M059J (cell line): ENCODE results near the gene PARD3B. TPM values are rescaled to one million over a fixed set of nuclear protein-coding genes. Genes with fewer than 3 reads are reported as not detected.
A peak's percentile ranks its signal among the peaks of the same experiment; 100 is the strongest.

Source experiments
- DNase-seq: peaks from one replicate; pipeline ENCODE4 v3.0.0-alpha.2; 2012; ENCODE audit warnings: low read depth
- total RNA-seq: library from RNA; depleted of rRNA; stranded (reverse); fragments of >200 nt; shearing (Covaris generic); gene quantifications from 2 replicates; pipeline ENCODE4 v1.2.3, GENCODE V29; 2014

Gene PARD3B
- total RNA-seq, 1 experiment from 2014 or later: 1.6 TPM

DNA sequence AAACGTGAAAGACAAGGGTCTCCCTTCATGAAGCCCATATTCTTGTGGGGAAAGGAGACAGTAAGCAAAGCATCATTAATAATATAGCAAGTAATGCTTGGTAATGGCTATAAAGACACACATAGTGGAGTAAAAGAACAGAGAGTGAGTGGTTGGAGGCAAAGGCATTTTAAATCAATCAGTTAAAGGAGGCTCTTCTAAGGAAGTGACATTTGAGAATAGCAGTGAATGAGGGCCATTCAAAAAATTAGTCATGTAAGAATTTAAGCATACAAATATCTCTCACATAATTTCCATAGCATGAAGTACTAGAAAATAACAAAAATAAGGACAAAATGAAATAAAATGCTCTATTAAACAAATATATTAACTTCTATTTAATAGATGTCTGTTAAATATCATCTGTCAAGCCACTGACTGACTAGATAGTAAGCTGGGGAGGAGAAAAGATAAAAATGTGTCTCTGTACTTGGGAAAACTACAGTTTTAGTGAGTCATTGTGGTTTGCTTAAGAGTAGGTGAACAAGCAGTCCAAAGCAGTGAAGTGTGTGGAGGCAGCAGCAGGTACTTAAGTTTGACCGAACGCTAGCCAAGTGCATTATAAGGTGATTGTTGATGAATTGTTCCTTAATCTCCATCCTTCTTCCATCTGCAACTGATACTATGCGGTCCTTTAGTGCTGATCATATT is 160.1 kb downstream of the PARD3B start:
- DNase-seq: peak; percentile 61

DNA sequence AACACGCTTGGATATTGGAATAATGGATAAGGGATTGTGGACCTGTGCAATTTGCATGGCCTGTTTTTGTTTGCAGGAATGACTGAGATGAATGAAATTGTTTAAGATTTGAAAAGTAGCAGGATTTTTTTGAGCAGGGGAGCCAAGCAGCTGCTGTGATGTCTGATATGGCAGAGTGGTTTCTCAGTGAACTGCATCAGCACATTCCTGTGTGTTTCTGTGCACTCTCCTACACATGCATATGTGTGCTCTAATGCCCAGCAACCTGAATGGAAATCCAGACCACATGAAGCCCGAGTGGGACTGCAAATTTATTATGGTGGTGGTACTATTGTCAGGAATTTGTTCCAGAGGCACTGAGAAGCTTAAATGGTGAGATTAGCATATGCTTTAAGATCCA is 161.7 kb downstream of the PARD3B start:
- no peak for DNase-seq

DNA sequence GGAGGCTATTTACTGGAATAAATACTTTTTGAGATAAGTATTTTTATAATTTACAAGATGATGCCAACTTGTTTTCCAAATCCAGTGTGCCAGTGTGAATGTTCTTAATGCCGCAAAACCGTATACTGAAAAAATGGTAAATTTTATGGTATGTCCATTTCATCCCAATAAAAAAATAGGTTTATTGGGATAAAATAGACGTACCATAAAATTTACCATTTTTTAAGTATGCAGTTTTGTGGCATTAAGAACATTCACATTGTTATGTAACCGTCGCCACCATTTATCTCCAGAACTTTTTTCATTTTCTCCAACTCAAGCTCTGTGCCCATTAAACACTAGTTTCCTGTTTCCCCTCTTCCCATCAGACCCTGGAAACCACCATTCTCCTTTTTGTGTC is 167.9 kb downstream of the PARD3B start:
- DNase-seq: no peak

DNA sequence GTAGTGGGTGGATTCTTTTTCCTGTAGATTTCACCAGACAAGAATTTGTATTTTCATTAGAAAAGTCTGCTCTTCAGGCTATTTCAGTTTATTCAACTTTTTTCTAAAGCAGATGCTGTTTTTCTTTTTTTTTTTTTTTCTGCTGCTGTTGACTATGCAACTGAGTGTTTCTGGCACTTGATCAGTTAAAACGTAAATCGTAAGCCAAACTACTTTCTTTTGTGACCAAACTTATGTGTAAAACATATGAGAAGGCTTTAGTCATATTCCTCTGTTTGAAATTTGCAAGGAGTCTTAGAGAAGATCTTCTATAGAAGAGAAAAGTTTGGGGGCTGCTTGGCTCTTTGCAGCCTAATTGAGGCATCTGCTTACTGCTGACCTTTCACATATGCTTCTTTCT is 170.1 kb downstream of the PARD3B start:
- no peak for DNase-seq

DNA sequence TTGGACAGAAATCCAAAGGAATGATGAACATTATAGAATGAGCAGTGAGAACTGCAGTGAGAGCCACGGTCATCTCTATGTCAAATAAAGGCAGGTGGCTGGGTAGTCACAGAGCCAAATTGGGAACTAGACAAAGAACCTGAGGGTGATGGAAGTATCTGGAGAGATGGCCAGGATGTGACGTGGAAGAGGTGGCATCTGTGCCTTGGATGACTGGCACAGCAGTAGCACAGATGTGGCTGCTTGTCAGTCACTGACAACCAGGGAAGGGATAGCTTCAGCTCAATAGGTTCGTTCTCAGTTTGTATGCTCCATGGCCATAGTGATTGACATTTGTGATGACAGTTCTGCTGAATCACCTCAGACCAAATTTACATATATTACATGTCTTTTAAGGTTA is 172.3 kb downstream of the PARD3B start:
- DNase-seq: no peak

DNA sequence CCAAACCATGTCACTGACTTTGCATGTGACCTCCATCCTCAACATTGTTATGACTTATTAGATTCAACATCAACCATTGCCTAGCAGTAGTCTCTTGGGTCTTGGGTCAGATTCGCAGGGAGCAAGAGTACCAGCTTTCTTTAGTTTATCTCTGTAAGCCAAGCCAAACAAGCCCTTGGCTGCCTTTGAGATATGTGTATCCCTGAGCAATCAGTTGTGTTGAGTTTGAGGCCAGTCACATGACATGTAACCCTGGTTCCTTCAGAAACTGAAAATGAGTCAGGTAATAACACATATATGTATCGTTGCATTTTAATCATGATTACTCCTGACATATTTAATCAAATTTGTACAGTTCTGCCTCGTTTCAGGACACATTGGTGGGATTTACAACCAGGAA is 173.3 kb downstream of the PARD3B start:
- DNase-seq: no peak

DNA sequence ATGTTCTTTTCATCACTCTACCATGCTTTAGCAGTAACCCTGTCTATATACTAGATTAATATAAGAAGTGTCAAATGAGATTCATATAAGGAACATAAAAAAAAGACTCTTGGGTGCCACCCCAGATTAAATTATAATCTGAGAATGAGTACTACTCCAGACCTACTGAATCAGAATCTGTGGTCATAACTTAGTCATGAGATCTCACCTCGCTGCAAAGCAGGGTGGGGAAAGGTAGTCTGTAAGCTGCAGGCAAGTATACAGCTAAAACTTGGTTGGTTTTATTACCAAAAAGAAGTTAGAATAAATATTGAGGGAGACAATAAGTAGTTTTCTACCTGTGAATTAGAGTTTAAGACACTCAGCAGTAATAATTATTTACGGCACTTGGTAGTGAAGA is 175.6 kb downstream of the PARD3B start:
- DNase-seq: no peak

DNA sequence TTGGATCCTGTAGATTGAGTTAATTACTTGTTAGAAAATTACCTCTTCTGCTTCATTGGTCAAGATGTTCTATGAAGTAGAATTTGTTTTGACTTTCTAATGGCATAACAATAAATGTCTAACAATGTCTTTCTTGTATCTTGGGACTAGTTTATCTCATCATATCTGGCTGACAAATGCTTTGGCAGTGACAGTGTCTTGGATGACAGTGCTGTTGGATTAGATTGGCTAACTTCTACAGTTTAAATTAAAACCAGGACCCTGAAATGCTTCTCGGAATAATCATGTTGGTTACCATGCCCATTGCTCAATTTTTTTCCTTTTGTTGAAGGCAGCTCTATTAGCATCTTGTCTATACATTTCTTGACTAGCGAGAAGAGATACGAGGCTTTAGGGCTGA is 176.9 kb downstream of the PARD3B start:
- DNase-seq: no peak

DNA sequence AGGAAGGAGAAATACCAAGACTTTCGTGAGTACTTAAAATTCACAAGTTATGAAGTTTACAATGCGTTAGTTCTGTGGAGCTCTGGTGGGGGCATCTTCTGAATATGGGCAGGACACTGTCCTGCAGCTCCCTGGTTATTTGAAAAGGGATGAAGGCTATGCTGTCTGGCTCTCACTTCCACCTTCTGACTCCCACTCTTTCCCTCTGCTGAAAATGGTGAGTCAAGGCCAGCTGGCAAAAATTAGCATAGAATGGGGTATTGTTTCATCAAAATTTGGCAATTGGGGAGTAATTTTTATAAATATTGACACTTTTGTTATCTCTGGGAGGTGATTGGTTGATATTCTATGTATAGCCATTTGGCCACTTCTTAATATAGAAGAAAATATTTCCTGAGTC is 177.4 kb downstream of the PARD3B start:
- DNase-seq: no peak

DNA sequence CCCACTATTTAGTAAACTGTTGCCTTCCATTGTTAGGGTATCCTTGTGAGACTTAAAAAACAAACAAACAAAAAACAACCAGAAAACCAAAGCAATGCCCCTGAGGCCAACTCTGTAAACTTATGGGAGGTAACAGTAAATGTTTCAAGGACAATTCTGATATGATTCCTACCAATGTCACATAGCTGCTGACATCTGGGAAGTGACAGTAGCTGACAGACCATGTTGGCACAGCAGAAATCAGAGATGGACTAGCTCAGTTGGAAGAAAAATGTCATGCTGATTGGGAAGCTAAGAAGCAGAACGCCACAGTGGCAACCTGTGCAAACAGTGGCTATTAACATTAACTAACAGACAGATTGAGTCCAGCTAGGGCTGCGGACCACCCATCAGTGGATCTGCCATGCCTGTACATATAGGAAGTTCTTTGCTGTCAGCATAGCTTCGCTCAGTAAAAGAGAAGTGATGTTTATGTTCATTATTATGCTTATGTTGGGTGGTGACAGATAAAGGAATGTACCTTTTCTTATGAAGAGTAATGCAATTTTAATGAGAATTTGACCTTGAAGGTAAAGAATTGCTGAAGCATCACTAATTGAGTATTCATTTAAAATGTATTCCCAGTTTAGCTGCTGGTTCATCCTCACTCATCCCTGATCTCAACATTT is 180.6 kb downstream of the PARD3B start:
- no peak for DNase-seq

DNA sequence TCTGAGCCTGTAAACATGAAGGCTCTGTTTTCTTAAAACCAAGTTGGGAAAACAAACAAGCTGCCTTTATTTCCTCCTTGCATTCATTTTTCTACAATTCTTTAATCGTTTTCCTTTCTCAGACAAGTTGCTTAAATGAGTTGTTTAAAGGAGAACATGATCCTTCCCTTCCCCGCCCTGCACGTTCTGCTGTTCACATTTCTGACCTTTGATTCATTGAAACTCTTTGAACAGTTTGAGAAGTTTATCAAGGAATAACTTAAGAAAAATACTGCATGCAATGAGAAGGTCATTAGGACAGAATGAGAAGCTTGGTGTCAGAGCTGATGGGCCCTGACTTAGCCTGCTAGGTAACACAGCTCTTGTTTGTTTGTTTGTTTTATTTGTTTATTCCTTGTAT is 181.6 kb downstream of the PARD3B start:
- no peak for DNase-seq

DNA sequence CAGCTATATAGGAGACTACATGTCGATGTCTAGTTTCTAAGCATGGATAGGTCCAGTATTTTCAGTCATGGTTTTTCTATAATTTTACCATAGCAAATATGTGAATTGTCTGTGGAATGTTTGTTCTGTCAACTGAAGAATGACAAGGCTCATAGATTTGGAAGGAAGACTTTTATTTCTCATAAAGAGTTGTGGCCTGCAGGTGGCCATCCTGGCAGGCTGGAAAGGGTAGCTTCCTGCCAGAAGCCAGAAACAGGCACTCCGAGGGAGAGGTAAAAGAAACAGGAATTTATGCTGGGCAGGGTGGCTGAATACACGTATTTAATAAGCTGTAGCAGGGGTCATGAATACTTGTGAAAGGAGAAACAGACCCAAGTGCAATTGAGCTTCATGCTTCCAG is 182.1 kb downstream of the PARD3B start:
- no peak for DNase-seq

DNA sequence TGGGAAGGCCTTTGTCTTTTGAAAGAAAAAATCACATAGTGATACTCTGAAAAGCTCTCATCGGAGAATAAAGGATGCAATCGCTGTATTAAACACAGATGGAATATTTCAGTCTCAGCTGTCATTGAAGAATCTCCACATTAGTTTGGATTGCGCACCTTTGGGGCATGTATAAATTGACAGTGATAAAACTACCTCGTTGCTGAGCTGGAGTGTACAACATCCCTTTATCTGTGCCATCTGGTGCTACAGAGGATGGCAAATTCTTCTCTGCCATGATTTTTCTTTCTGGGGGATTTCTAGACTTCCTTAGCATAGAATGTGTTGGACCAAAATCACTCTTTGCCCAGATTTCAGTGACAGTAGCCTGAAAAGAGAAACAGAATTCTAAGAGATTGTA is 185.3 kb downstream of the PARD3B start:
- DNase-seq: no peak

DNA sequence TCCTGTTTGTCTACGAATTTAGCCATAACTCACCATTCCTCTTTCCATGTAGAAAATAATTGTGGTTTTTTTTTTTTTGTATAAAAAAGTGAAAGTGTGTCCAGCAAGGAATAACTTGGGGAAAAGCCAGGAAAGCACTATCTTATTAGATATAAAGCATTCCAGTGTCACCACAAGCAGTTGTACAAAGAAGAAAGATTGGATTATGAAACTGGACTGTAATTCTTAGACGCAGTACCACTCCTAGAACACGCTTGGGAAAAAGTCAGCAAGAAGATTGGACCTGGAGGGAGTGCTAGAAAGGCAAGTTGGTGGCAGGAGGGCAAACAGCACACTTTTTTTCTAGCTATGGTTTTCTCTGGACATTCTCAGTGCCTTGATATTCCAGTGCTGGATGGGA is 186.7 kb downstream of the PARD3B start:
- DNase-seq: peak; percentile 8

DNA sequence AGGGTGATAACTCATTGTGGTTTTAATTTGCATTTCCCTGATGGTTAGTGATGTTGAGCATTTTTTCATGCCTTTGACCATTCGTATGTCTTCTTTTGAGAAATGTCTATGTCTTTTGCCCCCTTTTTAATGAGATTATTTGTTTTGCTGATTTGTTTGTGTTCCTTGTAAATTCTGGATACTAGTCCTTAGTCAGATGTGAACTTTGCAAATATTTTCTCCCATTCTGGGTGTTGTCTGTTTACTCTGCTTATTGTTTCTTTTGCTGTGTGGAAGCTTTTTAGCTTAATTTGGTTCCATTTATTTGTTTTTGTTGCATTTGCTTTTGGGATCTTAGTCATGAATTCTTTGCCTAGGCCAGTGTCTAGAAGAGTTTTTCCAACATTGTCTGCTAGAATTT is 192.0 kb downstream of the PARD3B start:
- peak; percentile 3 for DNase-seq

DNA sequence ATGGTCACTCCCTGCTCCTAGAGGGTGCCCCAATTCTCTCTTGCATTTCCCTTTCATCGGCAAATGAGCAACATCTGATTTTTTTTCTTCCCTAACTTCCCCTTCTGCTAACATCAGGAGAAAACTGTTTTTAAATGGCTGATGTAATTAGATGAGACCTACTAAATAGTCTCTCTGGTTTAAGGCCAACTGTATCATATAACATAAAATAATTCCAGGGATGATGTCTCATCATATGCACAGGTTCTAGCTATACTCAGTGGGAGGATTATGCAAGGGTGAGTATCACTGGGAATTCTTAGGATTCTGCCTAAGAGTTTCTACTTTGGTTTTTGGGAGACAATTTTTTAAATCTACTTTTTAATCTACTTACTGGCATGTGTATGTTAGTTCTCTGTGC is 193.4 kb downstream of the PARD3B start:
- DNase-seq: no peak

DNA sequence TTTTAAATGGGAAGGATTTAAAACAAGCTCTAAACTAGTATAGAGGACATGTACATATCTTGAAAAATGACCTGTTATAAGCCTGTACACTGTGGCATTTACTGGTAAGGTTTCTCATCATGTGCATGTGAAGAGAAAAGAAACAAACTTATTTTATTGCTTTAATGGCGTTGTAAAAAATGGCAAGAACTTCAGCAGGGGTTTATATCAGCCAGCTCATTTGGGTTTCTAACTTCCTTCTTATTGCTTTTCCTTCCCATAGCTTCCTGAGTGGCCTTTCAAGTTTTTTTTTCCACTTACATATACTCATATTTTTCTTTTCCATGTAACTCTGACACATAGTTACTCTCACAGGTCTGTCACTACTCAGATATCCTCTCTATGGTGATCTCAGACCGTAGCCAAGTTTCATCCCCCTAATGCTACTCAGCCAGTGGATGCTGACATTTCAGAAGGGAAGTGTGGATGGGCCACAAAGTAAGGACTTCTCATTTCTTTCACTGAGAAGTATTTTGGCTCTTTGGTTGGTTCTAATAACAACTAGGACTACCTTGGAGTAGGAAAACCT is 198.2 kb downstream of the PARD3B start:
- no peak for DNase-seq

DNA sequence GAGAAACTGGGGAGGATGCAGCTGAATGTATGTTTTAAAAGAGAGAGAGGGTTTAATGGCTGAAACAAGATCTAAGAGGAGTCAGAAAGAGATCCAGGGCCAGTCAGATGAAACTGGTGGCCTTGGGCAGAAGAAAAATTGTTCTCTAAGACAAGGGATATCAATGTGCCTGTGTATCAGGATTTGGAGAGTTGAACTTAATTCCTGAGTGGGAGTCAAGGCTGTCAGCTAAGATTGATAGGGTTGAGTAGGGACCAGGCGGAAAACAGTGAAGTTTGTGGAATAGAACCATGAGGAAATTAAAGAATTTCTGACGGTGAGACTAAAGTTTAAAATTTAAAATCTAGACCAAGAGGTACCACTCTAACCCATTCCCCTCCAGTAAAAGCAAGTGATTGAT is 199.2 kb downstream of the PARD3B start:
- no peak for DNase-seq

DNA sequence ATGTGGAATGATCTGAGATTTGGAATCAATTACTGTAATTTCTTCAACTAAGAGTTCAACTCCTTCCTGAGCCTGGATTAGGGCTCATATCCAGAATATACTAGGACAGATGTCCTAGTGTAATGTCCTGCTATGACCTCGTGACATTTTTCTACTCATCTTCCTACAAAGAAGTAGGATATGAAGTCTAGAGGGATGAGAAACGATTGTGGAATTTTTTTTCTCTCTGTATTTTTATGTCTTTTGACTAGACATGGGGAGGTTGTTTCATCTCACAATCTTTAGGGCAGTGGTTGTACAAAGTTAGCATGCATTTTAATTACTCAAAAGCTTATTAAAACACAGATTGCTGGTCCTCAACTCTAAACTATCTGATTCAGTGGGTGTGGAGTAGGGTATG is 203.0 kb downstream of the PARD3B start:
- DNase-seq: no peak

DNA sequence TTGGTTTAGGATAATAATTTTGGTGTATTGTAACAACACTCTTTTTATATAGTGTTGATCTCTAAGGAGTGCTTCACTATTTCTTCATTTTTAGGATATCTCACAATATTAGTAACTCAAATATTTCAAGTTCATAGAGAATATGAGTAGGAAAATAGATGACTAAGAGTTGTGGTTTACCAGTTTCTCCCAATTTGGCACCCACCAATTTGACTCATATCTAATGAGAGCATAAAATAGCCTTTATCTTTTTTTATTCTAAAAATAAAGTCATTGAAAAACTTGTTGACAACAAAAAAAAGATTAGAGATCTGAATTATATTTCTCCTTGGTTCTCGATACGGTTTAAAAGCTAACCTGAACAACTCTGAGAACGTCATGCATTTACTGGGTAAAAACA is 204.0 kb downstream of the PARD3B start:
- DNase-seq: peak; percentile 56

DNA sequence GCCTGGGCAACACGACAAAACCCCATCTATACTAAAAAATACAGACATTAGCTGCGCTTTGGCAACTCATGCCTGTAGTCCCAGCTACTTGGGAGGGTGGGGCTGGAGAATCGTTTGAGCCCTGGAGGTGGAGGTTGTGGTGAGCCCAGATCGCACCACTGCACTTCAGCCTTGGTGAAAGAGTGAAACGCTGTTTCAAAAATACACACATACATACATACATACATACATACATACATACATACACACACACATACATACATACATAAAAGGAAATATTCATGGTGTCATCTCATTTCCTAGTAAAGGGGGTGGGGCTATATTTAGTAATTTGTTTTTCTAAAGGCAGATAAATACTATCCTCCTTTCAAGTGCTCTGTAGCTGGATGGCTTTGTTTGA is 205.1 kb downstream of the PARD3B start:
- DNase-seq: no peak

DNA sequence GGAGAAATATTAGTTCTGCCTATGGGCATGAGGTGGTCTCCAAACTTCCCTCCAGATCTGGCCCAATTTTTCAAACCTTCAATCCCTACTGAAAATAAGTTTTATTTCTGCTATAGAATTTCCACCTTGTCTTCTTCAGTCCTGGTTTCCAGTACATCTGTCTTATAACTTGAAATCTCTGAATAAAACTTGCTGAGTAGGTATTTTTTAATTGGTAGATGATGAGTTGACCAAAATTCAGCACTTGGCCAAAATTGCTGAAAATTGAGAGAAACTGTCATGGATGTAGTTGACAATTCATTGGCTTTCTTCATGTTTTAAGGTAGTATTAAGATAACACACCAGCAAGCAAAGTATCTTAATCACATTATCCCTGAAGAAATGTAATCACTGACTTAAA is 206.2 kb downstream of the PARD3B start:
- DNase-seq: no peak

DNA sequence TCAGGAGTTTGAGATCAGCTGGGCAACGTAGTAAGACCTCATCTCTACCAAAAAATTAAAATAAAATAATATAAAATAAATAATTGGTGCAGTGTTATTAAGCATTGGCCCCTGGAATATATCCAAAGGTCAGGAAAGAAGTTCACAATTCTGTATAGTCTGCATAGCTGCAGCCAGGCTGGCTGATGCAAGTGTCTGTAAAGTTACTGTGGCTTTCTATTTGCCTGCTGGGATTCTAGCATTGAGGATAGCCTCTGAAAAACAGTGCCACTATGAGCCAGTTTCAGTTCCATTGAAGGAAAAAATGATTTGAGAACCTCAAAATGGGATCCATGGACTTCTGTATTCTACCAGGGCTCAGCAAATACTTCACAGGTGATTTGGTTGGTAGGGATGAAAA is 208.6 kb downstream of the PARD3B start:
- no peak for DNase-seq

DNA sequence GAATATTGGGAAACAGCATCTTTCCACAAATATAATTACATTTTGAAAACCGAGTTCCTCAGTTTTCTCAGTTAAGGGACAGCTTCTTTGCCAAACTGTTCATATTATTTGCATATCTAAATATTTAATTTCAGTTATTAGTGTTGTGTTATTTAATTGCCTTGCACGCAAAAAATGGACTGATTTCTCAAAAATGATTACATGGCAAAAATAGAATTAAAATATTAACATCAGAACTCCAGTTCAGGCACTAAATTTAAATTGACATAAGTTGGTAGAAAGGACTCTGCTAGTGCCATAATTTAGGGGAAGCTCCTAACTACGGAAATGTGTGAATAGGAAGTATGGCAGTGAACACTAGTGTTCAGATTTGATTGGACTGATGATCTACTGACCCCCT is 209.6 kb downstream of the PARD3B start:
- no peak for DNase-seq
